T-helper 2 cell treated with Interferon-gamma antibody and Interleukin-4, amounts not matched to agents 5 μg/mL and 100 μg/mL, for 36 hours (primary cell): ENCODE data around the gene MYBPC1.

ENCODE experiments used
- DNase-seq: peaks from one replicate; pipeline ENCODE4 v3.0.0; 2021; ENCODE audit warnings: low spot score
- H3K27ac Mint-ChIP-seq: one replicate; pipeline ENCODE4 v1.8.0; 2021; ENCODE audit warnings: mild to moderate bottlenecking, mixed read lengths
- H3K27me3 Mint-ChIP-seq: one replicate; pipeline ENCODE4 v1.8.0; 2021; ENCODE audit warnings: low read depth, mixed read lengths
- H3K36me3 Mint-ChIP-seq: one replicate; pipeline ENCODE4 v1.8.0; 2021; ENCODE audit warnings: low read depth, mixed read lengths
- H3K4me1 Mint-ChIP-seq: one replicate; pipeline ENCODE4 v1.8.0; 2021; ENCODE audit warnings: low read depth, mixed read lengths
- H3K4me3 Mint-ChIP-seq: one replicate; pipeline ENCODE4 v1.8.0; 2022; ENCODE audit warnings: mild to moderate bottlenecking, moderate library complexity, mixed read lengths
- H3K9me3 Mint-ChIP-seq: one replicate; pipeline ENCODE4 v1.8.0; 2021; ENCODE audit warnings: mixed read lengths

MYBPC1 gene

DNA sequence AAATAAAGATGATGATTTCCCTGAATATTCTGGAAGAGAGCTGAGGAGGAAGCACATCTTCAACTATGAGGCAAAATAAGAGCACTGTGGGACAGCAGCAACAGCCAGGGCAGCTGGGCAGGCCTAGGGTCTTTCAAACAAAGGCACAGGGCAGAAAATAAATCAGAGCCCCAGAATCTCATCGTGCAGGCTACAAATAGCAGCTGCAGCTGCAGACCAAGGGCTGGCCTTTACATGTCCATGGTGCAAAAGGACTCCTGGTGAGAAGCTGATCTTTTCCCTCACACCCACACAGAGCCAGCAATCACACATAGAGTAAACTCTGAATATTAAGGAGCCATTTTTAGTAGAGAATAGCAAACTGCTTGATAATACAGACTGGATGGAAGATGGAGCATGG, 13.6 kb upstream of the MYBPC1 start:
- Mint-ChIP-seq H3K4me1 (no peaks in the 10 kb centered on the region), H3K27me3 (peaks cover 3% of the 10 kb centered on the region), H3K9me3 (no peaks in the 10 kb centered on the region), H3K36me3 (no peaks in the 10 kb centered on the region), H3K27ac (no peak overlapping the region), H3K4me3 (no peak overlapping the region)
- no peak for DNase-seq

DNA sequence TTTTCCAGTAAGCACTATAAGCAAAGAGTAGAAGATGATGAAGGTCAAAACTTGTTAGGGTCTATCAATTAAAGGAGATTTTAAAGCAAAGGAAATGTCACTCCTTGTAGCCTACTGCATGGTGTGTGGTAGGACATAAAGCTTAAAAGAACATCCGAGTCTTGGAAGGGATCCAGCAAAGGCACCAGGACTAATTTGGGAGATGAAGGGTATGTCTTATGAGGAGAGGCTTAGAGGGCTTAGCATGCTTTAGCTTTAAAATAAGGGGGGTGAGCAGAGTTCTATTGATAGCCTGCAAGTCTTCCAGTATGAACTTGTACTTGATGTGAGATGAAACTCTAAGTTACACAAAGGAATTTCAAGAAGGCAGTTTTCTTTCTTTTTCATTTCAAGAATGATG, 11.8 kb upstream of the MYBPC1 start:
- H3K4me1 Mint-ChIP-seq, result no peaks in the 10 kb centered on the region
- H3K27ac Mint-ChIP-seq, result no peak overlapping the region
- no peaks in the 10 kb centered on the region for H3K36me3 Mint-ChIP-seq
- no peak for DNase-seq
- H3K27me3 Mint-ChIP-seq, result peaks cover 7% of the 10 kb centered on the region
- H3K9me3 Mint-ChIP-seq, result no peaks in the 10 kb centered on the region
- no peak overlapping the region for H3K4me3 Mint-ChIP-seq

DNA sequence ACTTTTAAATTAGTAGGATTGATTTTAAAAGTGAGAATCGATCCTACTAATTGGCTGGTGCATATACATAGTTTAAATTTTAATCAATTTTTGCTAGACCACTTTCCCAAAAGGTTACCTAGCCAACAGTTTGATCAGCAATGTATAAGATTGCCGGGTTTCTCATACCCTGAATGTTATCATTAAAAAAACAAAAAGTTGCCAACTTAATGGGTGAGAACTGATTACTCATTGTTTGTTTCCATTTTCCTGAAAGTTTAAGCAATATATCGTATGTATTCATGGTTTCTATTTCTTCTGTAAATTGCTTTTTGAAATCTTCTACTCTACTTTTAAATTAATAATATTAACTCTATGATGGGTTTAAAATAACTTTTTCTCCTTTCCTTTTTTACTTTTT, 4.4 kb upstream of the MYBPC1 start:
- peaks cover 6% of the 10 kb centered on the region for H3K27me3 Mint-ChIP-seq
- no peaks in the 10 kb centered on the region for H3K4me1 Mint-ChIP-seq
- no peaks in the 10 kb centered on the region for H3K9me3 Mint-ChIP-seq
- no peak overlapping the region for H3K27ac Mint-ChIP-seq
- no peaks in the 10 kb centered on the region for H3K36me3 Mint-ChIP-seq
- H3K4me3 Mint-ChIP-seq, result no peak overlapping the region
- DNase-seq, result no peak

- no peaks in the 10 kb centered on the region for H3K9me3 Mint-ChIP-seq
- H3K4me3 Mint-ChIP-seq, result no peak overlapping the region
- H3K27me3 Mint-ChIP-seq, result peaks cover 6% of the 10 kb centered on the region
- no peaks in the 10 kb centered on the region for H3K36me3 Mint-ChIP-seq
- no peak overlapping the region for H3K27ac Mint-ChIP-seq
- no peaks in the 10 kb centered on the region for H3K4me1 Mint-ChIP-seq
- DNase-seq, result no peak
These were observed 3.0 kb upstream of the MYBPC1 start for GRCh38 chr12:101591781-101592180.

DNA sequence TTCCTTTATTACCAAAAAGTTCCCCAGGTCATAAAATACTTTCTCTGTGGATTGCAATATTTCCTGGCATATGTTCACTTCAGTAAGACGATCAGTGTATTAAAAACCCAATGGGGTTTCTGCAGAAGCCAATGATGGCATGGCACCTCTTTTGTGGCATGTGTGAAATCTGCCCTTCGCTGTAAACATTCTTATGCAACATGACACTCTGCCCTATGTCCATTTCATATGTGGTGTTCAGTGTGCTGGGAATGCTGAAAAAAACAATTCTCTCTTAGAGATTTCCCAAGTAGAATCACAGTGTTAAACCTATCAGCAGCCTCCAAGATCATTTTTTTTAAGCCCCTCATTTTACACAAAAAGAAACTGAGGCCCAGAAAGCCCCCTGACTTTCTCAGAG, 2.3 kb upstream of the MYBPC1 start:
- no peak for DNase-seq
- no peak overlapping the region for H3K4me3 Mint-ChIP-seq
- no peaks in the 10 kb centered on the region for H3K9me3 Mint-ChIP-seq
- no peaks in the 10 kb centered on the region for H3K36me3 Mint-ChIP-seq
- H3K27me3 Mint-ChIP-seq, result peaks cover 5% of the 10 kb centered on the region
- no peak overlapping the region for H3K27ac Mint-ChIP-seq
- H3K4me1 Mint-ChIP-seq, result no peaks in the 10 kb centered on the region

GRCh38 chr12:101592921-101593320, 1.9 kb upstream of the MYBPC1 start:
- Mint-ChIP-seq H3K4me3 (no peak overlapping the region), H3K4me1 (no peaks in the 10 kb centered on the region), H3K27me3 (peaks cover 2% of the 10 kb centered on the region), H3K36me3 (no peaks in the 10 kb centered on the region), H3K9me3 (no peaks in the 10 kb centered on the region), H3K27ac (no peak overlapping the region)
- DNase-seq, result no peak

GRCh38 chr12:101596172-101596571, 1.4 kb downstream of the MYBPC1 start:
- no peak for DNase-seq
- no peaks in the 10 kb centered on the region for H3K4me1 Mint-ChIP-seq
- no peaks in the 10 kb centered on the region for H3K36me3 Mint-ChIP-seq
- H3K27me3 Mint-ChIP-seq, result peaks cover 2% of the 10 kb centered on the region
- H3K4me3 Mint-ChIP-seq, result no peak overlapping the region
- H3K27ac Mint-ChIP-seq, result no peak overlapping the region
- H3K9me3 Mint-ChIP-seq, result no peaks in the 10 kb centered on the region

- H3K36me3 Mint-ChIP-seq, result no peaks in the 10 kb centered on the region
- no peak overlapping the region for H3K27ac Mint-ChIP-seq
- no peaks in the 10 kb centered on the region for H3K9me3 Mint-ChIP-seq
- DNase-seq, result no peak
- peaks cover 2% of the 10 kb centered on the region for H3K27me3 Mint-ChIP-seq
- H3K4me1 Mint-ChIP-seq, result no peaks in the 10 kb centered on the region
- no peak overlapping the region for H3K4me3 Mint-ChIP-seq
These were observed 2.4 kb downstream of the MYBPC1 start for GRCh38 chr12:101597164-101597563.

GRCh38 chr12:101598483-101598882, 3.7 kb downstream of the MYBPC1 start:
- Mint-ChIP-seq H3K4me1 (no peaks in the 10 kb centered on the region), H3K4me3 (no peak overlapping the region)

GRCh38 chr12:101599311-101599710, 4.5 kb downstream of the MYBPC1 start:
- DNase-seq, result no peak
- Mint-ChIP-seq H3K27me3 (peaks cover 2% of the 10 kb centered on the region), H3K36me3 (no peaks in the 10 kb centered on the region), H3K27ac (no peak overlapping the region), H3K4me1 (no peaks in the 10 kb centered on the region), H3K9me3 (no peaks in the 10 kb centered on the region), H3K4me3 (no peak overlapping the region)

More at GRCh38 chr12:101598483-101598882, 3.7 kb downstream of the MYBPC1 start:
- DNase-seq, result no peak
- Mint-ChIP-seq H3K9me3 (no peaks in the 10 kb centered on the region), H3K27me3 (peaks cover 2% of the 10 kb centered on the region), H3K27ac (no peak overlapping the region), H3K36me3 (no peaks in the 10 kb centered on the region)

- Mint-ChIP-seq H3K36me3 (no peaks in the 10 kb centered on the region), H3K4me1 (no peaks in the 10 kb centered on the region), H3K9me3 (no peaks in the 10 kb centered on the region), H3K27ac (no peak overlapping the region), H3K27me3 (peaks cover 1% of the 10 kb centered on the region), H3K4me3 (no peak overlapping the region)
- no peak for DNase-seq
These were observed 5.2 kb downstream of the MYBPC1 start for GRCh38 chr12:101599771-101600484.

GRCh38 chr12:101604132-101604531, 9.4 kb downstream of the MYBPC1 start:
- H3K27ac Mint-ChIP-seq, result no peak overlapping the region
- no peak for DNase-seq
- no peaks in the 10 kb centered on the region for H3K9me3 Mint-ChIP-seq
- H3K36me3 Mint-ChIP-seq, result no peaks in the 10 kb centered on the region
- peaks cover 3% of the 10 kb centered on the region for H3K27me3 Mint-ChIP-seq
- no peak overlapping the region for H3K4me3 Mint-ChIP-seq
- no peaks in the 10 kb centered on the region for H3K4me1 Mint-ChIP-seq

- Mint-ChIP-seq H3K9me3 (no peaks in the 10 kb centered on the region), H3K36me3 (no peaks in the 10 kb centered on the region), H3K4me3 (no peak overlapping the region), H3K27me3 (peaks cover 5% of the 10 kb centered on the region), H3K4me1 (no peaks in the 10 kb centered on the region), H3K27ac (no peak overlapping the region)
- no peak for DNase-seq
These were observed 13.1 kb downstream of the MYBPC1 start for GRCh38 chr12:101607894-101608293.

DNA sequence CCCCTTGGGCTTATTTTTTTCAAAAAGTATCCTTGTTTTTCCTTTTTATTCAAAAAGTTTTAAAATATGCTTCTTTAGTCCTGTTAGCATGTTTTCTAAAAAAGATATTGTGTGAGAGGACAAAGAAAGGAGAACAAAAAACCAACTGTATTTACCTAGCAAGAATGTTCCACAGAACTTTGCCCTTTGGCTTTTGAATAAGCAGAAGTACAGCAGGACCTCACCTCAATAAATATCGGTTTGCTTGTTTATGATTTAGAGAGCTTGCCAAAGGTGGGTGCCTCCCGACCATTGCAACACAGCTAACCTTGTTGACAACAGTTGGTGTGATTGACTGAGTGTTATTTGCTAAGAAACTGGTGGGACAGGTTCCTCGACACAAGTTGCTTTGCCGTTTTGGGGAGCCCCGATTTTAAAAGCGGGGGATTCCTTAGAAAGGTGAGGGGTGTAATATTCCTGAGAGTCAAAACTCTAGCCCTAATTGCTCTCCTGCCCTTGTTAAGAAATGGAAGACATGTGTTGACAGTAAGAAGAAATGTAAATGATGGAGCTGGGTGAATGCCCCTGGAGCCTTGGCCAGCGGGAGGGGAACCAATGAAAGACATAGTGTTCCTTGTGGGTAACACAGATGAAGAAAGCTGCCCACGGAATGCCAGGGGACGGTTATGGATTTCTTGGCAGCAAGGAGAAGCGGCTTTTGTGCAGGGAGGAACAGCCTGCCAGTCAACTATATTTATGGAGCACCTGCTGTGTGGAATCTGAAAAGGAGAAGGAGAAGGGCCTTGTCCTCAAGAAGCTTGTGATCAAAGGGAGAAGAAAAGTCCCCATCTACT, 13.7 kb downstream of the MYBPC1 start:
- Mint-ChIP-seq H3K9me3 (no peaks in the 10 kb centered on the region), H3K4me3 (no peak overlapping the region), H3K27me3 (peaks cover 5% of the 10 kb centered on the region), H3K27ac (no peak overlapping the region), H3K36me3 (no peaks in the 10 kb centered on the region), H3K4me1 (no peaks in the 10 kb centered on the region)
- no peak for DNase-seq
